Right cardiac atrium (tissue), 5 donors: Measurements from ENCODE around the gene ZKSCAN3. TPM values are rescaled to one million over a fixed set of nuclear protein-coding genes. Genes with fewer than 3 reads are reported as not detected.
"Not testable (repeated sequence)": the region's sequence is repeated elsewhere in the genome, so short reads cannot be mapped to it uniquely, and the experiment has no call there.

Source experiments
- ATAC-seq, 2 donors: fragments of 200-7000 bp; cut with Tn5 transposase; one replicate each; pipeline versions ENCODE4 v1.8.0 to v1.9.1; 2020; ENCODE audit warnings: moderate library complexity in 2 of 2, mild to moderate bottlenecking in 1 of 2
- DNase-seq, 3 donors: peaks; one replicate each; pipeline ENCODE4 v3.0.0-alpha.2; 2020
- H3K27ac ChIP-seq: one replicate; pipeline ENCODE4 v1.5.1; 2013; ENCODE audit warnings: mild to moderate bottlenecking, low read length, control low read depth, moderate library complexity
- H3K27me3 ChIP-seq: one replicate; pipeline ENCODE4 v1.6.1; 2013; ENCODE audit not compliant: control insufficient read depth, insufficient read depth
- H3K4me1 ChIP-seq: one replicate; pipeline ENCODE4 v1.6.1; 2013; ENCODE audit warnings: low read length; ENCODE audit not compliant: control insufficient read depth, insufficient read depth
- H3K4me3 ChIP-seq: one replicate; pipeline ENCODE4 v1.5.1; 2013; ENCODE audit warnings: low read length, control low read depth
- H3K9me3 ChIP-seq: one replicate; pipeline ENCODE4 v1.6.1; 2013; ENCODE audit warnings: low read length; ENCODE audit not compliant: control insufficient read depth
- whole genome bisulfite sequencing: extraction: QIAGEN DNeasy Blood & Tissue Kit; methylation state at CpG from one replicate; pipeline ENCODE4 v1.1.7; 2013; 5-methylcytosine and 5-hydroxymethylcytosine counted together
- intact Hi-C, 4 donors: fragments of 100-400 bp; cut with DNase I; formaldehyde crosslinking; loops; one replicate each; pipeline versions ENCODE4 v1.11.0 to v1.14.0; 2022 to 2023
- polyA plus RNA-seq: library from polyadenylated mRNA; stranded (reverse); fragments of 200-250 nt; gene quantifications from one replicate; pipeline ENCODE4 v1.2.3, GENCODE V29; 2013
- total RNA-seq, 4 donors: library from RNA; stranded (reverse); fragmentation: NEBNext Ultra II Directional; extraction: Animal tissue kit (Norgen Biotek cat#: 25700); gene quantifications; one replicate each; pipeline ENCODE4 v1.2.1, GENCODE V29; 2021
- donor health status: healthy with polysubstance abuse.
- donor health status: DM: no; HTN: yes; CAD: no.
- donor health status: DM: no; HTN: no; CAD: no.
- donor health status: DM: no; HTN: yes; CAD: no; lungs with severe emphysema.
- donor health status: DM: yes; HTN: yes; CAD: no.

The ZKSCAN3 gene
- total and polyA plus RNA-seq, 5 donors, result 1.7 to 7.2 (median 5.3) TPM

DNA sequence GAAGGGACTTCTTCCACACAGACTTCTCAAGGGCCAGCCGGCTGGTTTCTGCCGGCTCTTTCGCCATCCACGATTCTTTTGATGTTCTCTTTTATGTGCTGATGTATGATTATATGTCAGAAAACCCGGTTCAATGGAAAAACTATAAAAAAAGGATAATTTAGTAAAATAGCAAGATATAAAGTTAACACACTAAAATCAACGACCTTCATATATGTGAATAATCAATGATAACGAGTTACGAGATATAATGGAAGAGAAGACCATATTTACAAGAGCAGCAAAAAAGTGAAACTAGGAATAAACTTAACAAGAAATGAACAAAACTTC lies 50.3 kb downstream of the ZKSCAN3 start:
- H3K4me1 ChIP-seq, result peaks cover 2% of the 10 kb centered on the region
- peak overlapping the region; percentile 97 for H3K4me3 ChIP-seq
- no peaks in the 10 kb centered on the region for H3K9me3 ChIP-seq
- intact Hi-C loops, result no loop called here
- WGBS, result 28% methylated on average over 8 of the region's 8 CpGs
- DNase-seq, result no peak
- no peaks in the 10 kb centered on the region for H3K27me3 ChIP-seq
- H3K27ac ChIP-seq, result no peak overlapping the region
- no peak for ATAC-seq

DNA sequence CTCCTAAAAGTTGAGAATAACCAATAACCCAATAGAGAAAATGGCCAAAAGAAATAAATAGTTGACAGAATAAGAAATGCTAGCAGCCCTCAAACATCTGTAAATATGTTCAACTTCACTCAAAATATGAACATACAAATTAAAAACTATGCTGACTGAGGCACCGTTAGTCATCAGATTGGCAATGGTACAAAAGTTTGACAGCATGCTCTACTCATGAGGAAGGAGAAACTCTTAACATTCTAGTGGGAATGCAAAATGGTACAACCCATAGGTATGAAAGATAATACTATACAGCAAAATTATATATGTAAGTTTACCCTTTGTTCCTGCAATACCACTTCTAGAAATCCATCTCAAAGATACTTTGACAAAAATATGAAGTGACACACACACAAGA lies 51.4 kb downstream of the ZKSCAN3 start:
- Histone ChIP-seq H3K27me3 (no peaks in the 10 kb centered on the region), H3K27ac (no peak overlapping the region), H3K4me3 (no peak overlapping the region), H3K9me3 (no peaks in the 10 kb centered on the region), H3K4me1 (peaks cover 2% of the 10 kb centered on the region)
- intact Hi-C loops, result no loop called here
- no peak for ATAC-seq
- 63% methylated on average over 1 of the region's 1 CpG for WGBS
- DNase-seq, result no peak

DNA sequence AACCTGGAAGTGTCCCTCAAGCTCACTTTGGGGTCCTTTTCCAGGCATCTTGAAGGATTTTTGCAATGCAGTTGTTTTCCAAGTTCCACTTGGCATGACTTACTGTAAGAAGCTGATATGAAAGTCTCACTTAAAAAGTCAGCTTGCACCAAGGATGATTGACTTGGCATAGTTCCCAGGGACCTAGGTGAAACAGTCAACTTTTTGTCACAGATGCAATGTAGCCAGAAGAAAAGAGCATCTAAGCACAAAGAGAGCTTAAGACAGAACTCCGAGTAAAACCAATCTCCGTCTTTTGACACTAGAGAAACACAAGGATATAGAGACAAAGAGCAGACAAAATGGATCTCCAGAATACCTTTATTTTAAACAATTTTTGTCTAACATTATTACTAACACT lies 52.5 kb downstream of the ZKSCAN3 start:
- Histone ChIP-seq H3K4me1 (no peaks in the 10 kb centered on the region), H3K27me3 (no peaks in the 10 kb centered on the region), H3K27ac (no peak overlapping the region), H3K4me3 (no peak overlapping the region), H3K9me3 (no peaks in the 10 kb centered on the region)
- DNase-seq (no peak), ATAC-seq (no peak)
- WGBS, result 63% methylated on average over 2 of the region's 2 CpGs
- intact Hi-C loops, result no loop called here

DNA sequence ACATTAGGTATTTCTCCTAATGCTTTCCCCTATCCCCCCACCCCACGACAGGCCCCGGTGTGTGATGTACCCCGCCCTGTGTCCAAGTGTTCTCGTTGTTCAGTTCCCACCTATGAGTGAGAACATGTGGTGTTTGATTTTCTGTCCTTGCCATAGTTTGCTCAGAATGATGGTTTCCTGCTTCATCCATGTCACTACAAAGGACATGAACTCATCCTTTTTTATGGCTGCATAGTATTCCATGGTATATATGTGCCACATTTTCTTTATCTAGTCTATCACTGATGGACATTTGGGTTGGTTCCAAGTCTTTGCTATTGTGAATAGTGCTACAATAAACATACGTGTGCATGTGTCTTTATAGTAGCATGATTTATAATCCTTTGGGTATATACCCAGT lies 54.2 kb downstream of the ZKSCAN3 start:
- H3K27me3 ChIP-seq, H3K9me3 ChIP-seq, H3K27ac ChIP-seq, ATAC-seq, intact Hi-C loops, DNase-seq, H3K4me3 ChIP-seq, H3K4me1 ChIP-seq: not testable (repeated sequence)
- 76% methylated on average over 5 of the region's 5 CpGs for WGBS

DNA sequence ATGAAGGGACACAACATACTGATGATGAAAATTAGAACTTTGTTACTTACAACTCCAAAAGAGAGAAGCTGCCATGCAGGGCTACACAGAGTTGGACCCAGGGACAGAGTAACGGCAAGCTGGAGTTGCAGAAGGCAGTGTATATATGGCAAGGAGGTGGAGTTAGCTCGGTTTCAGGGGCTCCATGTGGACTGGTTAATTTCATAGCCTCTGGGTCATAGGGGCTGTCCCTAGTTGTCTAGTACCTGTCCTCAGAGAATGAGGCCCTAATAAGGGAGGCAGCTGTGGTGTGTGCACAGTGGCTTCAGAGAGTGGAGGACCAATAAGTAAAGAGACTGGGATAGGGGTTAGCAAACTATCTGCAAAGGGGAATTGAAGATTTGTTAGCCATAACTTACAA lies 57.7 kb downstream of the ZKSCAN3 start:
- H3K27me3 ChIP-seq, result no peaks in the 10 kb centered on the region
- H3K4me1 ChIP-seq, result no peaks in the 10 kb centered on the region
- no peak overlapping the region for H3K4me3 ChIP-seq
- ATAC-seq, result no peak
- DNase-seq, result no peak
- H3K9me3 ChIP-seq, result no peaks in the 10 kb centered on the region
- WGBS, result 56% methylated on average over 2 of the region's 2 CpGs
- intact Hi-C loops, result no loop called here
- H3K27ac ChIP-seq, result no peak overlapping the region

DNA sequence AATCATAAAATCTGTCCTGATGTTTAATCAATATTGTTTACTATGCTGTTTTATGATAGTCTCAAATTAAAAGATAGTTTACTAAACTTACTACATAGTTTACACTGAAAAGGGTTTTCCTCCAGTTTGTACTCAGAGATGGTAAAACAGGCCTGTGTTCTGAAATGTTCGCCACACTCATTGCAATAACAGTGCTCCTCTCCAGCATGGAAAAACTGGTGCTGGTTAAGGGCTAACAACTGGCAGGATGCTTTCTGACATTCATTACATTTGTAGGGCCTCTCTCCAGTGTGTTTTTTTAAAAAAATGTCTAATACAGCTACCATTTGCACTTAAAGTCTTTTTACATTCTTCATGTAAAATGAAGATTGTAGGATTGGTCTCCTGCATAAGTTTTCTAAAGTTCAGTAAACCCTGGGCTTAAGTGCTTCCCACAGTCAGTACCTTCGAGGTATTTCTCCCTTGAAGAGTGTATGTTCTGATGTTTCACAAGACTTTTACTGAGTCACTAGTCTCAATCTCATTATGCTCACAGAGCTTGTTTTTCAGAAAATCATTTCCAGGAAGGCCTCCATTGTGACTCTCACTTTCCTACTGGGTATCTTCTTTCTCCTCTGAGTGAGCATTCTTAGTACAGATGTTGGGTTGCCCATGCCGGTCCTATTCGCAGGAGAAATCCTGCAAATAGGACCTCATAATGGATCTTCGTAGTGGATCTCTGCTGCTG lies 58.5 kb downstream of the ZKSCAN3 start:
- ATAC-seq (no peak), DNase-seq (no peak)
- H3K9me3 ChIP-seq, result no peaks in the 10 kb centered on the region
- H3K4me1 ChIP-seq, result no peaks in the 10 kb centered on the region
- H3K27me3 ChIP-seq, result no peaks in the 10 kb centered on the region
- intact Hi-C loops, result no loop called here
- no peak overlapping the region for H3K27ac ChIP-seq
- no peak overlapping the region for H3K4me3 ChIP-seq
- 85% methylated on average over 5 of the region's 5 CpGs for whole genome bisulfite sequencing

DNA sequence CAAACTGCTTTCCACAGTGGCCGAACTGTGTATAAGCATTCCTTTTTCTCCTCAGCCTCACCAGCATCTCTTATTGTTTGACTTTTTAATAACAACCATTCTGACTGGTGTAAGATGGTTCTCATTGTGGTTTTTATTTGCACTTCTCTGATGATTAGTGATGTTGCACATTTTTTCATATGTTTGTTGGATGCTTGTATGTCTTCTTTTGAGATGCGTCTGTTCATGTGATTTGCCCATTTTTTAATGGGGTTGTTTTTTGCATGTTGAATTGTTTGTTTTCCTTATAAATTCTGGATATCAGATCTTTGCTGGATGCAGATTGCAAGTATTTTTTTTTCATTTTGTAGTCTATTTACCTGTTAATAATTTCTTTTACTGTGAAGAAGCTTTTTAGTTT lies 61.0 kb downstream of the ZKSCAN3 start:
- Histone ChIP-seq H3K27ac (no peak overlapping the region), H3K4me1 (no peaks in the 10 kb centered on the region), H3K9me3 (no peaks in the 10 kb centered on the region), H3K27me3 (no peaks in the 10 kb centered on the region), H3K4me3 (no peak overlapping the region)
- intact Hi-C loops, result no loop called here
- 95% methylated on average over 2 of the region's 2 CpGs for WGBS
- DNase-seq (no peak), ATAC-seq (no peak)

DNA sequence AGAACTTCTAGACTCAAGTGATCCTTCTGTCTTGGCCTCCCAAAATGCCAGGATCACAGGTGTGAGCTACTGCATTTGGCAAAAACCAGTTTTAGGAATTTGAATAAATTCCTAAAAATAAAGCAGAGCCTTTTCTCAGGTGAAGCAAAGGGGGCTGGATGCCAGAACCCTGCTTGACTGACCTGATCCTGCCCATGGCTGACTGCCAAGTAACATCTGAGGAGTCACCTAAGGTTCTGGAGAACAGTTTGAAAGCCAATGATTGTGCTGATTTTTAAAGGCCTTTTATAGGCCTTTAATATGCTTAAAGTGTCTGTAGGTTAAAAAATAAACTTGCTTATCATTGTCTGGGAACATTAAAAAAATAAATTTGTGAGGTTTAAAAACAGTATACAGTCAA lies 63.9 kb downstream of the ZKSCAN3 start:
- no peaks in the 10 kb centered on the region for H3K9me3 ChIP-seq
- no peak overlapping the region for H3K4me3 ChIP-seq
- no peak overlapping the region for H3K27ac ChIP-seq
- H3K27me3 ChIP-seq, result no peaks in the 10 kb centered on the region
- no peaks in the 10 kb centered on the region for H3K4me1 ChIP-seq
- no peak for ATAC-seq
- intact Hi-C loops, result no loop called here
- DNase-seq, result no peak

Other genes starting within 250 kb of the ZKSCAN3 start
- 1 to 10 TPM; 2.5 to 3.2 (median 2.8) TPM for gene ZSCAN16, start 225.3 kb upstream of the ZKSCAN3 start, total RNA-seq
- 2.9 TPM for gene ZSCAN16, start 225.3 kb upstream of the ZKSCAN3 start, polyA plus RNA-seq
- 10 to 100 TPM; 15.2 to 18.2 (median 16.3) TPM for gene ZKSCAN8, start 208.1 kb upstream of the ZKSCAN3 start, total RNA-seq
- 5.5 TPM for gene ZKSCAN8, start 208.1 kb upstream of the ZKSCAN3 start, polyA plus RNA-seq
- gene ZSCAN9, start 124.7 kb upstream of the ZKSCAN3 start, total RNA-seq, result 10 to 100 TPM in 1 of 4 donors, 1 to 10 TPM in 3; 8.4 to 11.3 (median 8.8) TPM
- 8.7 TPM for gene ZSCAN9, start 124.7 kb upstream of the ZKSCAN3 start, polyA plus RNA-seq
- 1 to 10 TPM; 3.3 to 4.0 (median 3.6) TPM for gene ZKSCAN4, start 97.7 kb upstream of the ZKSCAN3 start, total RNA-seq
- gene ZKSCAN4, start 97.7 kb upstream of the ZKSCAN3 start, polyA plus RNA-seq, result 1.5 TPM
- gene NKAPL, start 90.7 kb upstream of the ZKSCAN3 start, total RNA-seq, result 1 to 10 TPM; 6.1 to 6.4 (median 6.2) TPM
- gene NKAPL, start 90.7 kb upstream of the ZKSCAN3 start, polyA plus RNA-seq, result 5.5 TPM
- gene ZSCAN26, start 82.8 kb upstream of the ZKSCAN3 start, total RNA-seq, result 10 to 100 TPM; 12.0 to 20.2 (median 15.2) TPM
- 11.4 TPM for gene ZSCAN26, start 82.8 kb upstream of the ZKSCAN3 start, polyA plus RNA-seq
- 1 to 10 TPM; 3.0 to 3.6 (median 3.2) TPM for gene PGBD1, start 68.4 kb upstream of the ZKSCAN3 start, total RNA-seq
- 2.3 TPM for gene PGBD1, start 68.4 kb upstream of the ZKSCAN3 start, polyA plus RNA-seq
- gene ZSCAN31, start 13.8 kb upstream of the ZKSCAN3 start, total RNA-seq, result 10 to 100 TPM in 2 of 4 donors, 1 to 10 TPM in 2; 8.3 to 18.4 (median 10.2) TPM
- 3.9 TPM for gene ZSCAN31, start 13.8 kb upstream of the ZKSCAN3 start, polyA plus RNA-seq
- gene ZSCAN12, start 49.8 kb downstream of the ZKSCAN3 start, total RNA-seq, result 1 to 10 TPM; 3.6 to 4.2 (median 3.9) TPM
- gene ZSCAN12, start 49.8 kb downstream of the ZKSCAN3 start, polyA plus RNA-seq, result 1.4 TPM
- gene ZSCAN23, start 93.5 kb downstream of the ZKSCAN3 start, total RNA-seq, result 1 to 10 TPM; 1.8 to 2.9 (median 2.0) TPM
- gene ZSCAN23, start 93.5 kb downstream of the ZKSCAN3 start, polyA plus RNA-seq, result 0.48 TPM
- not detected for gene GPX6, start 165.8 kb downstream of the ZKSCAN3 start, total RNA-seq
- not detected for gene GPX6, start 165.8 kb downstream of the ZKSCAN3 start, polyA plus RNA-seq
- not detected for gene GPX5, start 175.9 kb downstream of the ZKSCAN3 start, total RNA-seq
- gene GPX5, start 175.9 kb downstream of the ZKSCAN3 start, polyA plus RNA-seq, result not detected